CD14-positive monocyte (primary cell): ENCODE measurements around the gene SLC30A5. TPM values are rescaled to one million over a fixed set of nuclear protein-coding genes. Genes with fewer than 3 reads are reported as not detected.

Source experiments
- DNase-seq, 3 donors: peaks; one replicate each; pipeline ENCODE4 v3.0.0-alpha.2; 2011 to 2022
- H2AFZ ChIP-seq: 2 replicates; pipeline ENCODE4 v1.6.0; 2012; ENCODE audit warnings: mild to moderate bottlenecking, low read depth, low read length, inconsistent platforms; ENCODE audit not compliant: insufficient read depth, poor library complexity, severe bottlenecking
- H3K27ac ChIP-seq, 2 donors: 1 replicate in 1 of 2; 2 replicates in 1 of 2; pipeline ENCODE4 v1.5.1; 2012 to 2013; ENCODE audit warnings: low read length in 2 of 2, control low read depth in 1 of 2, inconsistent platforms in 1 of 2, low read depth in 1 of 2, mild to moderate bottlenecking in 1 of 2
- H3K27me3 ChIP-seq, 2 donors: one replicate each; pipeline versions ENCODE4 v1.6.0 to v1.6.1; 2011 to 2013; ENCODE audit warnings: low read length in 2 of 2; ENCODE audit not compliant: control insufficient read depth in 2 of 2, insufficient read depth in 2 of 2
- H3K36me3 ChIP-seq, 2 donors: replicated peaks in 1 of 2; 1 replicate in 1 of 2; 2 replicates in 1 of 2; pipeline versions ENCODE4 v1.5.1 to v1.6.1; 2012 to 2013; ENCODE audit warnings: low read length in 2 of 2, control low read depth in 1 of 2, inconsistent platforms in 1 of 2, mild to moderate bottlenecking in 1 of 2; ENCODE audit not compliant: insufficient read depth in 2 of 2, control insufficient read depth in 1 of 2
- H3K4me1 ChIP-seq, 2 donors: 1 replicate in 1 of 2; 2 replicates in 1 of 2; pipeline versions ENCODE4 v1.5.1 to v1.6.1; 2012 to 2013; ENCODE audit warnings: low read length in 2 of 2, control low read depth in 1 of 2, inconsistent platforms in 1 of 2, mild to moderate bottlenecking in 1 of 2, moderate library complexity in 1 of 2; ENCODE audit not compliant: insufficient read depth in 2 of 2, control insufficient read depth in 1 of 2
- H3K4me2 ChIP-seq: replicated peaks from 2 replicates; pipeline ENCODE3; 2012; ENCODE audit warnings: low read length, moderate library complexity, mild to moderate bottlenecking; ENCODE audit not compliant: poor library complexity, severe bottlenecking; ENCODE audit errors: extremely low read depth
- H3K4me3 ChIP-seq, 3 experiments: fragments of 200-600 bp in 1 of 3; sonication (generic) in 1 of 3; replicated peaks in 1 of 3; 1 replicate in 2 of 3; 2 replicates in 1 of 3; pipeline ENCODE4 v1.5.1; 2011 to 2013; ENCODE audit warnings: low read length in 3 of 3, mild to moderate bottlenecking in 3 of 3, control low read depth in 2 of 3, low read depth in 2 of 3, inconsistent platforms in 1 of 3, moderate library complexity in 1 of 3
- H3K79me2 ChIP-seq: 2 replicates; pipeline ENCODE4 v1.6.0; 2012; ENCODE audit warnings: mild to moderate bottlenecking, control low read depth, inconsistent platforms, low read length, moderate library complexity; ENCODE audit not compliant: insufficient read depth
- H3K9ac ChIP-seq: 2 replicates; pipeline ENCODE4 v1.6.0; 2017; ENCODE audit warnings: low read length, mild to moderate bottlenecking; ENCODE audit not compliant: insufficient read depth, poor library complexity, severe bottlenecking
- H3K9me3 ChIP-seq, 2 donors: replicated peaks in 1 of 2; 1 replicate in 1 of 2; 2 replicates in 1 of 2; pipeline versions ENCODE4 v1.5.1 to v1.6.1; 2012 to 2013; ENCODE audit warnings: low read length in 2 of 2, control low read depth in 1 of 2; ENCODE audit not compliant: control insufficient read depth in 1 of 2, insufficient read depth in 1 of 2
- H4K20me1 ChIP-seq: 2 replicates; pipeline ENCODE4 v1.6.0; 2012; ENCODE audit warnings: mild to moderate bottlenecking, low read length, control low read depth, moderate library complexity; ENCODE audit not compliant: insufficient read depth
- H3K27ac Mint-ChIP-seq, 7 donors: one replicate each; pipeline ENCODE4 v1.8.0; 2020; ENCODE audit warnings: mild to moderate bottlenecking in 7 of 7, mixed read lengths in 7 of 7, moderate library complexity in 6 of 7, inconsistent platforms in 2 of 7
- H3K27me3 Mint-ChIP-seq, 3 donors: one replicate each; pipeline ENCODE4 v1.8.0; 2021 to 2022; ENCODE audit warnings: low read depth in 3 of 3, mild to moderate bottlenecking in 3 of 3, mixed read lengths in 3 of 3, moderate library complexity in 3 of 3, inconsistent platforms in 1 of 3
- H3K36me3 Mint-ChIP-seq, 2 donors: one replicate each; pipeline ENCODE4 v1.8.0; 2020; ENCODE audit warnings: mixed read lengths in 2 of 2, inconsistent platforms in 1 of 2, mild to moderate bottlenecking in 1 of 2
- H3K4me1 Mint-ChIP-seq: one replicate; pipeline ENCODE4 v1.8.0; 2020; ENCODE audit warnings: mild to moderate bottlenecking, mixed read lengths
- H3K4me3 Mint-ChIP-seq, 2 donors: one replicate each; pipeline ENCODE4 v1.8.0; 2020; ENCODE audit warnings: mild to moderate bottlenecking in 2 of 2, mixed read lengths in 2 of 2, moderate library complexity in 1 of 2
- H3K9me3 Mint-ChIP-seq, 7 donors: one replicate each; pipeline ENCODE4 v1.8.0; 2020 to 2022; ENCODE audit warnings: mixed read lengths in 7 of 7, mild to moderate bottlenecking in 6 of 7, moderate library complexity in 6 of 7, inconsistent platforms in 2 of 7
- WGBS: methylation state at CpG from one replicate; pipeline ENCODE4 v1.1.5; 2013; ENCODE audit warnings: missing lambda C conversion rate; ENCODE audit not compliant: insufficient coverage; 5-methylcytosine and 5-hydroxymethylcytosine counted together
- intact Hi-C, 2 donors: fragments of 100-400 bp; cut with micrococcal nuclease; formaldehyde crosslinking; loops; one replicate each; pipeline versions ENCODE4 v1.15.0 to v1.15.1; 2023
- polyA plus RNA-seq, 3 donors: library from polyadenylated mRNA; depleted of rRNA in 1 of 3; unstranded in 2 of 3; stranded (reverse) in 1 of 3; fragments of 300-500 nt in 2 of 3; fragments of >200 nt in 1 of 3; fragmentation: Illumina TruSeq in 2 of 3; gene quantifications; 1 replicate in 2 of 3; 2 replicates in 1 of 3; pipeline ENCODE4 v1.2.3, GENCODE V29; 2012 to 2021
- TF ChIP-seq, protein P1 (sequence below): fragments of 200-600 bp; IDR thresholded peaks from one replicate; pipeline ENCODE4 v1.8.0; 2022; ENCODE audit warnings: antibody characterized with exemption, mild to moderate bottlenecking

SLC30A5 gene
- polyA plus RNA-seq, 3 donors = 12.6 to 28.2 (median 27.0) TPM

DNA sequence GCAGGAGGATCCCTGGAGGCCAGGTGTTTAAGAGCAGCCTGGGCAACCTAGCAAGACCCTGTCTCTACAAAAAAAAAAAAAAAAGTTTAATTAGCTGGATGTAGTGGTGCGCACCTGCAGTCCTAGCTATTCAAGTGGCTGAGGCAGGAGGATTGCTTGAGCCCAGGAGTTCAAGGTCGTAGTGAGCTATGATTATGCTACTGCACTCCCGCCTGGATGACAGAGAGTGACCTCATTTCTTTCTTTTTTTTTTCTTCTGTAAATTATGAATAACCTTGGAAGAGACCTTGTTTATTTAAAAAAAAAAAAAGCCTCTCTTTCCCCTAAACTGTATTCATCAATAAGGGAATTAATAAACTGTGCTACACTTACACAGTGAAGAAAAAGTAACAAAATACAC lies 43.6 kb upstream of the SLC30A5 start:
- Histone ChIP-seq H3K36me3 (no peaks in the 10 kb centered on the region), H3K4me2 (no peak overlapping the region), H3K9ac (no peak overlapping the region), H3K79me2 (no peaks in the 10 kb centered on the region), H3K27ac (no peak overlapping the region), H3K4me3 (no peak overlapping the region), H3K27me3 (no peaks in the 10 kb centered on the region), H3K9me3 (no peaks in the 10 kb centered on the region), H4K20me1 (no peaks in the 10 kb centered on the region), H3K4me1 (no peaks in the 10 kb centered on the region), H2AFZ (no peak overlapping the region)
- H3K36me3 Mint-ChIP-seq = no peaks in the 10 kb centered on the region
- no peak for DNase-seq
- H3K27ac Mint-ChIP-seq = no peak overlapping the region
- TF ChIP-seq, protein P1, sequence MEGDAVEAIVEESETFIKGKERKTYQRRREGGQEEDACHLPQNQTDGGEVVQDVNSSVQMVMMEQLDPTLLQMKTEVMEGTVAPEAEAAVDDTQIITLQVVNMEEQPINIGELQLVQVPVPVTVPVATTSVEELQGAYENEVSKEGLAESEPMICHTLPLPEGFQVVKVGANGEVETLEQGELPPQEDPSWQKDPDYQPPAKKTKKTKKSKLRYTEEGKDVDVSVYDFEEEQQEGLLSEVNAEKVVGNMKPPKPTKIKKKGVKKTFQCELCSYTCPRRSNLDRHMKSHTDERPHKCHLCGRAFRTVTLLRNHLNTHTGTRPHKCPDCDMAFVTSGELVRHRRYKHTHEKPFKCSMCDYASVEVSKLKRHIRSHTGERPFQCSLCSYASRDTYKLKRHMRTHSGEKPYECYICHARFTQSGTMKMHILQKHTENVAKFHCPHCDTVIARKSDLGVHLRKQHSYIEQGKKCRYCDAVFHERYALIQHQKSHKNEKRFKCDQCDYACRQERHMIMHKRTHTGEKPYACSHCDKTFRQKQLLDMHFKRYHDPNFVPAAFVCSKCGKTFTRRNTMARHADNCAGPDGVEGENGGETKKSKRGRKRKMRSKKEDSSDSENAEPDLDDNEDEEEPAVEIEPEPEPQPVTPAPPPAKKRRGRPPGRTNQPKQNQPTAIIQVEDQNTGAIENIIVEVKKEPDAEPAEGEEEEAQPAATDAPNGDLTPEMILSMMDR = no peak
- intact Hi-C loops = no loop called here
- WGBS = no CpG with 5 or more reads among the region's 3 CpGs
- no peaks in the 10 kb centered on the region for H3K9me3 Mint-ChIP-seq
- no peaks in the 10 kb centered on the region for H3K4me1 Mint-ChIP-seq
- no peak overlapping the region for H3K4me3 Mint-ChIP-seq
- H3K27me3 Mint-ChIP-seq = peaks cover 0 to 1% (median 0%) of the 10 kb centered on the region in 3 donors

DNA sequence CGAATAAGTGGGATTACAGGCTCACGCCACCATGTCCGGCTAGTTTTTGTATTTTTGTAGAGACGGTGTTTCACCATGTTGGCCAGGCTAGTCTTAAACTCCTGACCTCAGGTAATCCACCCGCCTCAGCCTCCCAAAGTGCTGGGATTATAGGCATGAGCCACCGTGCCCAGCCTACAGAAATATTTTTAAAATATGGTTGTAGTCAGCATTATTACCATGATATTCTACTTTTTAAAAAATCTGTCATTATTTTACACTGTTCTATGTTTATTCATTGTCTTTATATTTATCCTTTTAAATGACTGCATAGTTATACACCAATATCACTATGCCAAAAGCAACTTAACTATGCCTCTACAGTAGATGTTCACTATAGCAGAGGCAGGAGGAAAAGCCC lies 41.6 kb upstream of the SLC30A5 start:
- no peak overlapping the region for H3K4me3 ChIP-seq
- H3K36me3 Mint-ChIP-seq = no peaks in the 10 kb centered on the region
- peaks cover 0 to 5% (median 0%) of the 10 kb centered on the region in 7 donors for H3K9me3 Mint-ChIP-seq
- no peaks in the 10 kb centered on the region for H3K79me2 ChIP-seq
- no peak overlapping the region for H3K4me3 Mint-ChIP-seq
- H3K27me3 Mint-ChIP-seq = peaks cover 0 to 1% (median under 1%) of the 10 kb centered on the region in 3 donors
- H2AFZ ChIP-seq = no peak overlapping the region
- TF ChIP-seq, protein P1 = no peak
- DNase-seq = no peak
- H3K4me1 ChIP-seq = no peaks in the 10 kb centered on the region
- no peaks in the 10 kb centered on the region for H3K36me3 ChIP-seq
- no peaks in the 10 kb centered on the region for H3K9me3 ChIP-seq
- 100% methylated on average over 4 of the region's 6 CpGs for WGBS
- H3K27ac Mint-ChIP-seq = no peak overlapping the region
- no peak overlapping the region for H3K9ac ChIP-seq
- intact Hi-C loops = no loop called here
- H3K4me1 Mint-ChIP-seq = no peaks in the 10 kb centered on the region
- no peaks in the 10 kb centered on the region for H3K27me3 ChIP-seq
- H3K4me2 ChIP-seq = no peak overlapping the region
- H4K20me1 ChIP-seq = no peaks in the 10 kb centered on the region
- no peak overlapping the region for H3K27ac ChIP-seq
